ENCODE results near the gene OR10H5.

The OR10H5 gene

GRCh38 chr19:15850385-15850784 is 62.9 kb downstream of the OR10H5 start:
- no peak for DNase-seq

Data from NCI-H2081 (cell line).